Psoas muscle (tissue), 8 donors: Measurements from ENCODE around the gene MTHFD1L. TPM values are rescaled to one million over a fixed set of nuclear protein-coding genes. Genes with fewer than 3 reads are reported as not detected.
A peak's percentile ranks its signal among the peaks of the same experiment; 100 is the strongest.

ENCODE experiments used
- ATAC-seq, 4 donors: fragments of 200-7000 bp; cut with Tn5 transposase; one replicate each; pipeline ENCODE4 v1.9.1; 2020; ENCODE audit warnings: moderate library complexity in 3 of 4, mild to moderate bottlenecking in 2 of 4
- DNase-seq, 2 donors: peaks; one replicate each; pipeline ENCODE4 v3.0.0-alpha.2; 2020
- H3K27ac ChIP-seq: fragments of 200-600 bp; one replicate; pipeline ENCODE4 v1.8.0; 2022
- H3K27me3 ChIP-seq, 3 donors: fragments of 200-600 bp in 1 of 3; one replicate each; pipeline versions ENCODE4 v1.6.1 to v1.8.0; 2013 to 2022; ENCODE audit warnings: low read length in 2 of 3, mild to moderate bottlenecking in 2 of 3, moderate library complexity in 1 of 3; ENCODE audit not compliant: insufficient read depth in 3 of 3
- H3K36me3 ChIP-seq, 2 donors: fragments of 200-600 bp in 1 of 2; one replicate each; pipeline versions ENCODE4 v1.6.1 to v1.8.0; 2013 to 2022; ENCODE audit warnings: low read depth in 1 of 2, mild to moderate bottlenecking in 1 of 2, moderate library complexity in 1 of 2; ENCODE audit not compliant: insufficient read depth in 1 of 2
- H3K4me1 ChIP-seq: fragments of 200-600 bp; one replicate; pipeline ENCODE4 v1.8.0; 2022
- H3K4me3 ChIP-seq: fragments of 200-600 bp; one replicate; pipeline ENCODE4 v1.8.0; 2022; ENCODE audit warnings: mild to moderate bottlenecking
- H3K9me3 ChIP-seq: fragments of 200-600 bp; one replicate; pipeline ENCODE4 v1.8.0; 2022
- WGBS, 3 donors: extraction: QIAGEN DNeasy Blood & Tissue Kit; methylation state at CpG; one replicate each; pipeline versions ENCODE4 v1.1.6 to v1.1.7; 2013; 5-methylcytosine and 5-hydroxymethylcytosine counted together
- intact Hi-C, 2 donors: fragments of 100-400 bp; cut with DNase I; formaldehyde crosslinking; loops; one replicate each; pipeline versions ENCODE4 v1.11.0 to v1.14.2; 2022
- polyA plus RNA-seq, 3 donors: library from polyadenylated mRNA; stranded (reverse); fragments of 200-250 nt; gene quantifications; one replicate each; pipeline ENCODE4 v1.2.3, GENCODE V29; 2013
- total RNA-seq, 4 donors: library from RNA; stranded (reverse); fragmentation: NEBNext Ultra II Directional in 2 of 4; extraction: Animal tissue kit (Norgen Biotek cat#: 25700) in 2 of 4; gene quantifications; one replicate each; pipeline versions ENCODE4 v1.2.1 to v1.2.4, GENCODE V29; 2021 to 2023
- TF ChIP-seq, protein P1 (sequence below): fragments of 200-600 bp; IDR thresholded peaks from one replicate; pipeline ENCODE4 v1.8.0; 2022; ENCODE audit warnings: antibody characterized with exemption
- donor health status: healthy with polysubstance abuse.
- donor health status: DM: no; HTN: no; CAD: no; lungs with moderate emphysema.
- donor health status: Bipolar disorder and iron deficiency.
- donor health status: healthy.
- donor health status: DM: yes; HTN: yes; CAD: no.
- donor health status: DM: no; HTN: no; CAD: no.
- donor health status: DM: no; HTN: no; CAD: no.
- donor health status: DM: yes; HTN: yes; CAD: no.

The MTHFD1L gene
- total and polyA plus RNA-seq, 7 donors, result 0.21 to 4.1 (median 1.1) TPM

DNA sequence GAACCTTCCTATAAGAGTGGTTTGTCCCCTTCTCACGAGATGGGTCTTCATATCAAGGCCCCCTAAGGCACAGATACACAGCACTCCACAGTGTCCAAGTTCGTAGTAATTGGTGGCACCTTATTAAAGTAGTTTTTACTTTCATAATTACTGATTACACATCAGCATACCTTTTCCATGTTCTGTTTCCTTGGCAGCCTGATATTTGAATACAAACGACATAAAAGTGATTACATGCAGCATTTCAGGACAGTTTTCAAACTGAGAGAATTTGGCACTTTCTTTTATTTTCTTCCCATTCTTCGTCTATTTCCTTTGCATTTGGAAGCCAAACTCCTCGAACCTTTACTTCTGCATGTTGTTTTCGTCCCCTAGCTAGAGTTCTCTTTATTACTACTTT is 139.7 kb downstream of the MTHFD1L start:
- DNase-seq (no peak), ATAC-seq (no peak)
- no peaks in the 10 kb centered on the region for H3K4me1 ChIP-seq
- TF ChIP-seq, protein P1, sequence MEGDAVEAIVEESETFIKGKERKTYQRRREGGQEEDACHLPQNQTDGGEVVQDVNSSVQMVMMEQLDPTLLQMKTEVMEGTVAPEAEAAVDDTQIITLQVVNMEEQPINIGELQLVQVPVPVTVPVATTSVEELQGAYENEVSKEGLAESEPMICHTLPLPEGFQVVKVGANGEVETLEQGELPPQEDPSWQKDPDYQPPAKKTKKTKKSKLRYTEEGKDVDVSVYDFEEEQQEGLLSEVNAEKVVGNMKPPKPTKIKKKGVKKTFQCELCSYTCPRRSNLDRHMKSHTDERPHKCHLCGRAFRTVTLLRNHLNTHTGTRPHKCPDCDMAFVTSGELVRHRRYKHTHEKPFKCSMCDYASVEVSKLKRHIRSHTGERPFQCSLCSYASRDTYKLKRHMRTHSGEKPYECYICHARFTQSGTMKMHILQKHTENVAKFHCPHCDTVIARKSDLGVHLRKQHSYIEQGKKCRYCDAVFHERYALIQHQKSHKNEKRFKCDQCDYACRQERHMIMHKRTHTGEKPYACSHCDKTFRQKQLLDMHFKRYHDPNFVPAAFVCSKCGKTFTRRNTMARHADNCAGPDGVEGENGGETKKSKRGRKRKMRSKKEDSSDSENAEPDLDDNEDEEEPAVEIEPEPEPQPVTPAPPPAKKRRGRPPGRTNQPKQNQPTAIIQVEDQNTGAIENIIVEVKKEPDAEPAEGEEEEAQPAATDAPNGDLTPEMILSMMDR, result no peak
- H3K4me3 ChIP-seq, result no peak overlapping the region
- H3K27me3 ChIP-seq, result no peaks in the 10 kb centered on the region
- intact Hi-C loops, result loop anchor here in 1 of 2 donors (5.0 kb wide), 1 partner anchor 113 kb away; no protein-coding TSS in a partner anchor
- H3K27ac ChIP-seq, result peak overlapping the region; percentile 67
- 68 to 69% (median 68%) methylated on average over 6 of the region's 6 CpGs for WGBS, 3 donors
- no peaks in the 10 kb centered on the region for H3K36me3 ChIP-seq
- no peaks in the 10 kb centered on the region for H3K9me3 ChIP-seq

DNA sequence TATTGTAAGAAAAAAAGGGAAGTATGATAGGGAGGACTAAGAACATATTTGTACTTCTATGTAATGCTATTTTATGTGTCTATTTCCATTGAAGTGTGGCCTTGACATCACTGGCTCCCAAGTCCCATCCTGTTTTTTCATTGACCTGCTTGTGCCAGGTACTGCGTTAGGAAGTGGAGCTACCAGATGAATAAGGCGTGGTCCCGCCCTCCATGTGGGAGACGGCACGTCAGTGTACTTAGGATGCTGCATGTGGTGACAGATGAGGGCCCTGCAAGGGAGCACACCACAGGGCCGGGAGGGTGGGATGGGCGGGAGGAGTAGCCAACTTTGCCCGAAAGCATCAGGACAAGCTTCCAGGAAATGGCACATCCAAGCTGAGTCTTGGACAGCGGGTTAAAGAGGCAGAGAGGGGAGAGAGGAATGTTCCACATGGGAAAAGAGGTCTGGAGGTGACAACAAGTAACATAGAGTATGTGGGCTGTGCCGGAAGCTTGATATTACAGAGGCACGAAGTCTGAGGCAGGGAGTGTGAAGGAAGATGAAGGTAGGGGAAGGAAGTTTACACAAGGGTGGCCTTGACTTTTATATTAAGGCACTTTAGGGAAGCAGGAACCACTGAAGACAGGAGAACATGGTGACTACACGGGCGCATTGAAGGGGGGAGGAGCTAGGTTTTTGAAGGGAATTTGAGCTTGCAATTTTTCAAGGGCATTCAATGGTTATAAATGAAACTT is 140.6 kb downstream of the MTHFD1L start:
- TF ChIP-seq, protein P1, result no peak
- Histone ChIP-seq H3K4me1 (no peaks in the 10 kb centered on the region), H3K9me3 (no peaks in the 10 kb centered on the region), H3K27me3 (no peaks in the 10 kb centered on the region), H3K27ac (no peak overlapping the region), H3K36me3 (no peaks in the 10 kb centered on the region), H3K4me3 (no peak overlapping the region)
- 83 to 91% (median 87%) methylated on average over 13 of the region's 13 CpGs for WGBS, 3 donors
- DNase-seq (no peak), ATAC-seq (no peak)
- intact Hi-C loops, result loop anchor here in 1 of 2 donors (5.0 kb wide), 1 partner anchor 114 kb away; no protein-coding TSS in a partner anchor

DNA sequence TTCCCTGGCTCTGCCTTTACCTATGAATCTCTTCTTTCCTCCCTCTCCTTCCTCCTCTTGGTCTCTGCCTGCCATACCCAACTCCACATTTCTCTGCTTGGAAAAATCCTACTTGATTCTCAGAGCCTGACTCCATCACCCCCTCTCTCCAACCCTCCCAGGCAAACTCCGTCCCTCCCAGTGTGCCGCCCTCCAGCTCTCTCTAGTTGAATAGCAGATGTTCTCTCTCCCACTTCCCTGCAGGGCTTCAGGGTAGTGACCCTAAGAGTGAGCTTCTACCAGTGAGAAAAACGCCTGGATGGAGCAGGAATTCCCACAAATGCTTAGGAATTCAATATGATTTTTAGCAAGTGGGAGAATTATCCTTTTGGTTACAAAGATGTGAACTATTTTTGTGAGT is 141.6 kb downstream of the MTHFD1L start:
- H3K4me3 ChIP-seq, result no peak overlapping the region
- no peaks in the 10 kb centered on the region for H3K4me1 ChIP-seq
- intact Hi-C loops, result loop anchor here in 1 of 2 donors (5.0 kb wide), 1 partner anchor 115 kb away; no protein-coding TSS in a partner anchor
- no peaks in the 10 kb centered on the region for H3K9me3 ChIP-seq
- DNase-seq (no peak), ATAC-seq (no peak)
- H3K27me3 ChIP-seq, result no peaks in the 10 kb centered on the region
- 88 to 94% (median 88%) methylated on average over 3 of the region's 3 CpGs for WGBS, 3 donors
- H3K36me3 ChIP-seq, result no peaks in the 10 kb centered on the region
- no peak overlapping the region for H3K27ac ChIP-seq
- TF ChIP-seq, protein P1, result no peak

DNA sequence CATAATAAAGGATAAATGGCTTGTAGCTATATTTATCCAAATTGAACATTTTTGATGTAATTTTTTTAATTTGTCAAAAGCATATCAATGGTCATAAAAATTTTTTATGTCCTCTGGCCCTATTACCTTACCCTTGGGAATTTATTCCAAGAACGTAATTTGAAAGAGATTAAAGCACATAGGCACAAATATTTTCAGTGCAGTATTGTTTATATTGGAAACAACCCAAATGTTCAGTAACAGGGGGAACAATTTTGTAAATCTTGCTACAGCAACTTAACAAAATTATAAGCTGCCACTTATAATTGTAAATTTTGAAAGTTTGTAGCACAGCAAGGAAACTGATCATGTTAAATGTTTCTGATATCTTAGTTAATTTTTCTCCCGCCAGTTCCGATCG is 142.4 kb downstream of the MTHFD1L start:
- H3K36me3 ChIP-seq, result no peaks in the 10 kb centered on the region
- DNase-seq (no peak), ATAC-seq (no peak)
- no peaks in the 10 kb centered on the region for H3K27me3 ChIP-seq
- H3K9me3 ChIP-seq, result no peaks in the 10 kb centered on the region
- H3K27ac ChIP-seq, result no peak overlapping the region
- H3K4me1 ChIP-seq, result no peaks in the 10 kb centered on the region
- TF ChIP-seq, protein P1, result no peak
- H3K4me3 ChIP-seq, result no peak overlapping the region
- intact Hi-C loops, result loop anchor here in 1 of 2 donors (5.0 kb wide), 1 partner anchor 116 kb away; no protein-coding TSS in a partner anchor
- 75 to 89% (median 87%) methylated on average over 4 of the region's 4 CpGs for WGBS, 3 donors
